UCSD-AML1 (cell line): Measurements from ENCODE around the gene HPCAL4.

Experiments used
- DNase-seq: peaks from one replicate; lab custom pipeline; 2025; ENCODE audit not compliant: unreplicated experiment; lab: John Stamatoyannopoulos, UW

The HPCAL4 gene

DNA sequence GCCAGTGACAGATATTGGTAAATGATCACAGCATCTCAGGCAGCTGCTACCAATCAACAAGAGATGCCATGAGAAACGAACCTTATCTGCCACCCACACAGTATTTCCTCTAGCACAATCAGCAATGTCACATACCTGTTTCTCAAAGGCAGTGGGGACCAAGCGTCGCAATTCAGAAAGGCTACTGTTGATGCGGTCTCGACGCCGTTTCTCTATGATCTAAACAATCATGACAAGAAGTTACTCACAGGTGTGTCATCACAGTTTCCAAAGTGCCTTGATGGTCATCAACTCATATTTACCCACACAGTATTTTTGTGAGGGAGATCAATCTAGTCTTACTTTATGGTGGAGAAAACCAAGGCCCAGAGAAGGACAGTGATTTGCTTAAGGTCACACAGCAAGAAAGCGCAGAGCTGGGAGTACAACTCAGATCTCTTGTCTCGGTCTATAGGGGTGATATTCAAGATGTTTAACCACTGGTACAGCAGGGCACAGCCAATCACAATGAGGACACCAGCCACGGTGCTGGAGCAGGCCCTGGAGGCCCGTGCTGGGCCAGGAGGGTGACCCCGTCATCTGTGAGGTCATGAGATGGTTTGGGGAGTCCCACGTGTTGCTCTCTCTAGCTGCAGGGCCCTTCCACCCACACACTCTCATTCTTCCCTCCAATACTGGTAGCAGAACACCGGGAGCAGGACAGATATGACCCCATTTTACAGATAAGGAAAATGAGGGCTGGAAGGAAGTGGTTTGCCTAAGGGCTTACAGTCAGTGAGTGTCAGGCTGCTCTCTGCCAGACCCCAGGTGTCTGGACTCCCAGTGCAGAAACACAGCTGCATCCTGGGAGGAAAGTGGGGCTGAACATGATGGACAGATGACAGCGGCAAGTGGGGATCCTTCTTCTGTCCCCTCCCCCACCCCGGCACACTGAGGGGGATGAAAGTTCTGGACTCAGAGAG lies 59.6 kb downstream of the HPCAL4 start:
- no peak for DNase-seq

- DNase-seq = no peak
Measured at GRCh38 chr1:39628807-39629350, 62.4 kb downstream of the HPCAL4 start.
